Measurements from ENCODE around the gene BDH1.

DNA sequence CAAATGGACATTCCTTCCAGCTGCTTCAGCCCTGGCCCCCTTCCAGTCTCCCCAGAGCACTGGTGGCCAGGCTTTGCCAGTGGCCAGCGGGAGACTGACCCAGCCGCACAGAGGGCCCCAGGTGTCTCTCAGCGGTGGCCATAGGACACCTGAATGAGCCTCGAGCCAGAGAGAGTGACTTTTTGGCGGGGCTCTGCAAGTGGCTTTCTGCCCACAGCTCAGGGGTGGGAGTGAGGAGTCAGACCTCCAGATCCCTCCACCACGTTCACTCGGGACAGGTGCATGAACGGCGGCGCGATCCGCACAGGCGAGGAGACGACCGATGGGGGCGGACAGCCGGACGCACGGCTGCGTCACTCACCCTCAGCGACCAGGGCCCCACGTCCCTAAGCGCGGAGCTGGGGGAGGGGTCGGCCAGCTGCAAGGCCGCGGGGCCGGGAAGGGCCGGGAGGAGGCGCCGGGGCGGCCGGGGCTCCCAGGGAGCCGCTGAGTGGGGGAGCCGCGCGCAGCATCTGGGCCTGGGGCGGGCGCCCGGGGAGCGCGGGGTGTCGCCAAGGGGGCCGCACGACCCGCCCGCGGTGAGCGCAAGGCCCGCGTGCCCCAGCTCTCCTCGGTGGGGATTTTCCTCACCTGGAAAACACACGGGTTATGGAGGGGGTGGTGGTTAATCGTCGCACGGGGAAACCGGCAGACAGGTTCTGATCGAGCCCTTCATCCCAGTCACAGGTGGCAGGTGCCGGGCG, 57.1 kb downstream of the BDH1 start:
- TF ChIP-seq, protein P1, sequence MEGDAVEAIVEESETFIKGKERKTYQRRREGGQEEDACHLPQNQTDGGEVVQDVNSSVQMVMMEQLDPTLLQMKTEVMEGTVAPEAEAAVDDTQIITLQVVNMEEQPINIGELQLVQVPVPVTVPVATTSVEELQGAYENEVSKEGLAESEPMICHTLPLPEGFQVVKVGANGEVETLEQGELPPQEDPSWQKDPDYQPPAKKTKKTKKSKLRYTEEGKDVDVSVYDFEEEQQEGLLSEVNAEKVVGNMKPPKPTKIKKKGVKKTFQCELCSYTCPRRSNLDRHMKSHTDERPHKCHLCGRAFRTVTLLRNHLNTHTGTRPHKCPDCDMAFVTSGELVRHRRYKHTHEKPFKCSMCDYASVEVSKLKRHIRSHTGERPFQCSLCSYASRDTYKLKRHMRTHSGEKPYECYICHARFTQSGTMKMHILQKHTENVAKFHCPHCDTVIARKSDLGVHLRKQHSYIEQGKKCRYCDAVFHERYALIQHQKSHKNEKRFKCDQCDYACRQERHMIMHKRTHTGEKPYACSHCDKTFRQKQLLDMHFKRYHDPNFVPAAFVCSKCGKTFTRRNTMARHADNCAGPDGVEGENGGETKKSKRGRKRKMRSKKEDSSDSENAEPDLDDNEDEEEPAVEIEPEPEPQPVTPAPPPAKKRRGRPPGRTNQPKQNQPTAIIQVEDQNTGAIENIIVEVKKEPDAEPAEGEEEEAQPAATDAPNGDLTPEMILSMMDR (IDR thresholded peaks at IDR 0.05): no peak
- TF ChIP-seq GABPA (IDR thresholded peaks at IDR 0.05; ENCODE audit: low read depth): no peak
- TF ChIP-seq SIN3A (IDR thresholded peaks at IDR 0.05; ENCODE audit: borderline replicate concordance, low read depth, low read length): no peak
- no peak for TF ChIP-seq MEF2A (IDR thresholded peaks at IDR 0.05; ENCODE audit: borderline replicate concordance, low read depth)
- no peak for TF ChIP-seq JUND (IDR thresholded peaks at IDR 0.05)
- TF ChIP-seq, protein P2, sequence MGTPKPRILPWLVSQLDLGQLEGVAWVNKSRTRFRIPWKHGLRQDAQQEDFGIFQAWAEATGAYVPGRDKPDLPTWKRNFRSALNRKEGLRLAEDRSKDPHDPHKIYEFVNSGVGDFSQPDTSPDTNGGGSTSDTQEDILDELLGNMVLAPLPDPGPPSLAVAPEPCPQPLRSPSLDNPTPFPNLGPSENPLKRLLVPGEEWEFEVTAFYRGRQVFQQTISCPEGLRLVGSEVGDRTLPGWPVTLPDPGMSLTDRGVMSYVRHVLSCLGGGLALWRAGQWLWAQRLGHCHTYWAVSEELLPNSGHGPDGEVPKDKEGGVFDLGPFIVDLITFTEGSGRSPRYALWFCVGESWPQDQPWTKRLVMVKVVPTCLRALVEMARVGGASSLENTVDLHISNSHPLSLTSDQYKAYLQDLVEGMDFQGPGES (IDR thresholded peaks at IDR 0.05; ENCODE audit: low read depth, low read length): no peak
- no peak for TF ChIP-seq EP300 (IDR thresholded peaks at IDR 0.05; ENCODE audit: borderline replicate concordance in 1 of 2, low read depth in 1 of 2, low read length in 1 of 2)
- no peak for TF ChIP-seq POLR2AphosphoS5 (IDR thresholded peaks at IDR 0.05; ENCODE audit: low read depth, low read length)
- TF ChIP-seq, protein P3, sequence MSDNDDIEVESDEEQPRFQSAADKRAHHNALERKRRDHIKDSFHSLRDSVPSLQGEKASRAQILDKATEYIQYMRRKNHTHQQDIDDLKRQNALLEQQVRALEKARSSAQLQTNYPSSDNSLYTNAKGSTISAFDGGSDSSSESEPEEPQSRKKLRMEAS (IDR thresholded peaks at IDR 0.05; ENCODE audit: low read depth): no peak
- TF ChIP-seq EZH2phosphoT487 (IDR thresholded peaks at IDR 0.05; ENCODE audit: borderline replicate concordance, low read depth): no peak
- TF ChIP-seq RCOR1 (IDR thresholded peaks at IDR 0.05; ENCODE audit: low read length): no peak
- TF ChIP-seq, protein P4, sequence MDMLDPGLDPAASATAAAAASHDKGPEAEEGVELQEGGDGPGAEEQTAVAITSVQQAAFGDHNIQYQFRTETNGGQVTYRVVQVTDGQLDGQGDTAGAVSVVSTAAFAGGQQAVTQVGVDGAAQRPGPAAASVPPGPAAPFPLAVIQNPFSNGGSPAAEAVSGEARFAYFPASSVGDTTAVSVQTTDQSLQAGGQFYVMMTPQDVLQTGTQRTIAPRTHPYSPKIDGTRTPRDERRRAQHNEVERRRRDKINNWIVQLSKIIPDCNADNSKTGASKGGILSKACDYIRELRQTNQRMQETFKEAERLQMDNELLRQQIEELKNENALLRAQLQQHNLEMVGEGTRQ (IDR thresholded peaks at IDR 0.05; ENCODE audit: borderline replicate concordance, low read depth, low read length): no peak
- TF ChIP-seq RFX5 (IDR thresholded peaks at IDR 0.05; ENCODE audit: low read length): no peak
- no peak for TF ChIP-seq FOXM1 (IDR thresholded peaks at IDR 0.05; ENCODE audit: low read depth)

All from SK-N-SH (cell line).